OCI-LY3 (cell line): ENCODE results near the gene IFI16.
A peak's percentile ranks its signal among the peaks of the same experiment; 100 is the strongest.

Experiments
- H2AFZ ChIP-seq: fragments of 200-600, 300-600 bp; shearing (Covaris generic); 2 replicates; pipeline ENCODE4 v1.6.0; 2014; ENCODE audit warnings: antibody characterized with exemption, low read depth, low read length
- H3K27ac ChIP-seq: fragments of 200-600, 300-600 bp; sonication (generic); 2 replicates; pipeline ENCODE4 v1.5.1; 2014; ENCODE audit warnings: mild to moderate bottlenecking, low read length, moderate library complexity, mixed read lengths
- H3K27me3 ChIP-seq: fragments of 200-600, 300-600 bp; sonication (generic); 2 replicates; pipeline ENCODE4 v1.6.1; 2014; ENCODE audit warnings: low read depth, low read length, mixed read lengths
- H3K36me3 ChIP-seq: fragments of 200-600, 300-600 bp; sonication (generic); replicated peaks from 2 replicates; pipeline ENCODE3; 2014; ENCODE audit warnings: low read depth, low read length, mixed read lengths
- H3K4me1 ChIP-seq: fragments of 300-600, 200-600 bp; sonication (generic); 2 replicates; pipeline ENCODE4 v1.6.1; 2014; ENCODE audit warnings: low read length, mixed read lengths
- H3K4me2 ChIP-seq: fragments of 200-600, 300-600 bp; sonication (generic); 2 replicates; pipeline ENCODE4 v1.6.1; 2014; ENCODE audit warnings: low read length, mixed read lengths
- H3K4me3 ChIP-seq: fragments of 300-600, 200-600 bp; sonication (generic); 2 replicates; pipeline ENCODE4 v1.5.1; 2014; ENCODE audit warnings: antibody characterized with exemption, mild to moderate bottlenecking, low read length, moderate library complexity
- H3K79me2 ChIP-seq: fragments of 300-600, 200-600 bp; shearing (Covaris generic); 2 replicates; pipeline ENCODE4 v1.6.1; 2014; ENCODE audit warnings: mild to moderate bottlenecking, low read length, mixed read lengths
- H3K9ac ChIP-seq: fragments of 300-600, 200-600 bp; shearing (Covaris generic); 2 replicates; pipeline ENCODE4 v1.6.0; 2014; ENCODE audit warnings: mild to moderate bottlenecking, low read length, moderate library complexity
- H3K9me3 ChIP-seq: fragments of 200-600, 300-600 bp; shearing (Covaris generic); 2 replicates; pipeline ENCODE4 v1.6.1; 2014; ENCODE audit warnings: low read length, mixed read lengths; ENCODE audit not compliant: insufficient read depth
- H4K20me1 ChIP-seq: fragments of 200-600, 300-600 bp; sonication (generic); 2 replicates; pipeline ENCODE4 v1.6.1; 2016; ENCODE audit warnings: low read length, mixed read lengths; ENCODE audit not compliant: insufficient read depth
- EZH2phosphoT487 ChIP-seq: fragments of 200-600 bp; shearing (Covaris generic); IDR thresholded peaks from 2 replicates; pipeline ENCODE4 v1.6.1; 2018; ENCODE audit warnings: antibody characterized with exemption, mixed run types, low read depth
- TF ChIP-seq, protein P1 (sequence below): fragments of 200-600, 300-600 bp; sonication (generic); IDR thresholded peaks from 2 replicates; pipeline ENCODE4 v1.5.1; 2014; ENCODE audit warnings: antibody characterized with exemption, low read length, low read depth

Gene IFI16

DNA sequence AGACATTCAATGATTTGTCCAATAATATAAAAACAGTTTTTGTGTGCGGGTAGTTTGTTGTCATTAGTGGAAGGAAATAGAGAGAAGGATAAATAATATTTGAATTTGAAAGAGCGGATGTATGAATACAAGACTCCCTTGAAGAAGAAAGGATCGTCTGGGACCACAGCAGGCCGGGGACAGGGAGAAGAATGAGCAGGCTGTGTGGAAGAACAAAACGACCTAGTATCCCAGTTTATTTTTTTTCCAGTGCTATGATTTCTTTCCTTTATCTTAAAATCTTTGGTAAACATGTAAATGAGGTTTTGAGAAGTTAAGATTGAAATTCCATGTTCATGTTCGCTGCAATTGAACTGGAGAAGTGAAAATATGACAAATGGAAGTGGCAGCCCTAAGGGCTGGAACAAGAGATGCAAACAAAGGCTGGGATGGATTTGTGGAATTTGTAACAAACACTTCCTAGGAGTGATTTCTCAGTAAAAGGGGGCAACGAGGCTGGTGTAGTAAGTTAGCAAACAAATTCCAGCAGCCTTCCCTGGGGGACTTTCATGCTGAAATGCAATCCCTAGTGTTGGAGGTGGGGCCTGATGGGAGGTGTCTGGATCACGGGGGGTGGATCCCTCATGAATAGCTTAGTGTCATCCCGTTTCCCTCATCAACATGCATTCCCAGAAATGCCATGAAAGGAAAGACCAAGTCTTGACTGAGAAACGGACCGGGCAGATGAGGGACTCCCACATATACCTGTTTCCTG lies 10.2 kb upstream of the IFI16 start:
- Histone ChIP-seq H3K9me3 (no peaks in the 10 kb centered on the region), H3K4me3 (peak overlapping the region; percentile 76), H3K36me3 (no peaks in the 10 kb centered on the region), H3K4me2 (peak overlapping the region; percentile 57), H3K9ac (peak overlapping the region; percentile 44; the same call in 1 of the 2 replicates), H3K27me3 (no peaks in the 10 kb centered on the region), H4K20me1 (no peaks in the 10 kb centered on the region), H3K4me1 (peaks cover 22% of the 10 kb centered on the region), H3K27ac (no peak overlapping the region), H2AFZ (peak overlapping the region; percentile 83), H3K79me2 (no peaks in the 10 kb centered on the region)
- no peak for TF ChIP-seq EZH2phosphoT487
- TF ChIP-seq, protein P1, sequence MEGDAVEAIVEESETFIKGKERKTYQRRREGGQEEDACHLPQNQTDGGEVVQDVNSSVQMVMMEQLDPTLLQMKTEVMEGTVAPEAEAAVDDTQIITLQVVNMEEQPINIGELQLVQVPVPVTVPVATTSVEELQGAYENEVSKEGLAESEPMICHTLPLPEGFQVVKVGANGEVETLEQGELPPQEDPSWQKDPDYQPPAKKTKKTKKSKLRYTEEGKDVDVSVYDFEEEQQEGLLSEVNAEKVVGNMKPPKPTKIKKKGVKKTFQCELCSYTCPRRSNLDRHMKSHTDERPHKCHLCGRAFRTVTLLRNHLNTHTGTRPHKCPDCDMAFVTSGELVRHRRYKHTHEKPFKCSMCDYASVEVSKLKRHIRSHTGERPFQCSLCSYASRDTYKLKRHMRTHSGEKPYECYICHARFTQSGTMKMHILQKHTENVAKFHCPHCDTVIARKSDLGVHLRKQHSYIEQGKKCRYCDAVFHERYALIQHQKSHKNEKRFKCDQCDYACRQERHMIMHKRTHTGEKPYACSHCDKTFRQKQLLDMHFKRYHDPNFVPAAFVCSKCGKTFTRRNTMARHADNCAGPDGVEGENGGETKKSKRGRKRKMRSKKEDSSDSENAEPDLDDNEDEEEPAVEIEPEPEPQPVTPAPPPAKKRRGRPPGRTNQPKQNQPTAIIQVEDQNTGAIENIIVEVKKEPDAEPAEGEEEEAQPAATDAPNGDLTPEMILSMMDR, result no peak

DNA sequence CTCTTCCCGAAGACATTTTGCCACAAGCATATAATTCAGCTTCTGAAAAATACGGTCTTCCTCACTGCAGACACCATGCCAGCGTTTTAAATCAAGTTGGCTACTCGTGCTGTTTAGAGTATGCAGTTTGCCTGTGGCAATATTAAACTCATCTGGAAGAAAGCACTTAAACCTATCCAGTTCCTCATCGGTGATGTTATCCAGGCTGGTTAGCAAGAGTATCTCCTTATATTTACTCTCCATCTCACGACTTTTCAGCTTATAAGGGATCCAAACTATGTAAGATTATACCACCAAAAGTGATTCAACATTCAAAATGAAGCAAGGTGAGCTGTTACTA lies 9.7 kb upstream of the IFI16 start:
- no peaks in the 10 kb centered on the region for H3K36me3 ChIP-seq
- H3K4me2 ChIP-seq, result no peak overlapping the region
- H3K79me2 ChIP-seq, result no peaks in the 10 kb centered on the region
- H3K4me3 ChIP-seq, result no peak overlapping the region
- H3K27ac ChIP-seq, result no peak overlapping the region
- no peaks in the 10 kb centered on the region for H4K20me1 ChIP-seq
- peaks cover 22% of the 10 kb centered on the region for H3K4me1 ChIP-seq
- TF ChIP-seq, protein P1, result no peak
- no peak for TF ChIP-seq EZH2phosphoT487
- 0 out of 2 replicates have a peak overlapping the region, but pooled peaks have one; percentile 83 for H2AFZ ChIP-seq
- H3K9me3 ChIP-seq, result no peaks in the 10 kb centered on the region
- no peak overlapping the region for H3K9ac ChIP-seq
- no peaks in the 10 kb centered on the region for H3K27me3 ChIP-seq

DNA sequence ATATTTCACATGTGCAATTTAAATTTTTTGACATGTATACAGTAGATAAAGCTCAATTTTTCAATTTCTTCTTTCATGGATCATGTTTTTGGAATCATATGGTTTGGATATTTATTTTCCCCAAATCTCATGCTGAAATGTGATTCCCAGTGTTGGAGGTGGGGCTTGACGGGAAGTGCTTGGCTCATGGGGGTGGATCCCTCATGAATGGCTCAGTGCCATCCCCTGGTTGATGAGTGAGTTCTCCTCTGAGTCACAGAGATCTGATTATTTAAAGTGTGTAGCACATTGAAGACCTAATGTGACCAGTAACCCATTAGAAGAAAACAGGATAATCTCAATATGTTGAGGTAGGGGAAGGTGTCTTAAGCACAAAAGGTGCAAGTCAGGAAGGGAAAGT lies 9.1 kb upstream of the IFI16 start:
- Histone ChIP-seq H3K79me2 (no peaks in the 10 kb centered on the region), H3K36me3 (no peaks in the 10 kb centered on the region), H3K4me1 (peaks cover 26% of the 10 kb centered on the region), H3K4me2 (no peak overlapping the region), H3K9me3 (no peaks in the 10 kb centered on the region), H3K27me3 (no peaks in the 10 kb centered on the region), H3K27ac (no peak overlapping the region), H3K4me3 (no peak overlapping the region), H2AFZ (no peak overlapping the region), H4K20me1 (no peaks in the 10 kb centered on the region), H3K9ac (no peak overlapping the region)
- TF ChIP-seq, protein P1, result no peak
- TF ChIP-seq EZH2phosphoT487, result no peak

DNA sequence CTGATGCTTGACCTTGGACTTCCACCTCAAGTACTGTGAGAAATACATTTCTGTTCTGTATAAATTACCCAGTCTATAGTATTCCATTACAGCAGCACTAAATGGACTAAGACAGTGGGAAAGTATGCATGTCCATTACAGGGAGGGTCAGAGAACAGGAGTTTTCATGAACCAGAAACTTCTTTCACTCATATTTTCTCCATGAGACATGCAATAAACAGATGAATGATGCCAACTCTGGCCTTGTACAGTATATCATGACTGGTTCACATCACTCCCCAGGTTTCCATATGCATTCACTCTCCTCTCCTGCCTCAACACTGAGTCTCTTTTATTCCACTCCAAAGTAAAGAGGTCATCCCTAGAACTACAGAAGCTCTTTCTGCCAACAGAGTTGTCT lies 4.5 kb upstream of the IFI16 start:
- H3K36me3 ChIP-seq, result no peaks in the 10 kb centered on the region
- 0 out of 2 replicates have a peak overlapping the region, but pooled peaks have one; percentile 40 for H3K4me2 ChIP-seq
- H3K9ac ChIP-seq, result no peak overlapping the region
- no peaks in the 10 kb centered on the region for H4K20me1 ChIP-seq
- peaks cover 23% of the 10 kb centered on the region for H3K4me1 ChIP-seq
- H2AFZ ChIP-seq, result peak overlapping the region; percentile 82
- no peak overlapping the region for H3K4me3 ChIP-seq
- H3K9me3 ChIP-seq, result no peaks in the 10 kb centered on the region
- no peak overlapping the region for H3K27ac ChIP-seq
- H3K27me3 ChIP-seq, result no peaks in the 10 kb centered on the region
- peaks cover 4% of the 10 kb centered on the region for H3K79me2 ChIP-seq
- no peak for TF ChIP-seq EZH2phosphoT487
- TF ChIP-seq, protein P1, result no peak
